HepG2 (cell line): Measurements from ENCODE around the gene SERTAD3. TPM values are rescaled to one million over a fixed set of nuclear protein-coding genes. Genes with fewer than 3 reads are reported as not detected.

ENCODE experiments used
- CEBPB ChIP-seq: IDR thresholded peaks from 2 replicates; pipeline ENCODE4 v1.6.1; 2011; ENCODE audit warnings: low read depth, low read length, improper control_type of control experiment, borderline replicate concordance
- CEBPG ChIP-seq: IDR thresholded peaks from 2 replicates; pipeline ENCODE4 v1.6.1; 2016
- CHD4 ChIP-seq: fragments of 200-600 bp; sonication (generic); IDR thresholded peaks from 2 replicates; pipeline ENCODE4 v1.7.0; 2017; ENCODE audit warnings: mild to moderate bottlenecking, low read length, borderline replicate concordance
- CREM ChIP-seq, 2 experiments: sonication (generic) in 1 of 2; formaldehyde crosslinking in 1 of 2; IDR thresholded peaks; 2 replicates each; pipeline versions ENCODE4 v1.4.0 to v1.6.1; 2016 to 2020; ENCODE audit warnings: antibody characterized with exemption in 1 of 2, mild to moderate bottlenecking in 1 of 2, missing genetic modification reagents in 1 of 2
- ETV6 ChIP-seq: sonication (generic); formaldehyde crosslinking; conservative IDR thresholded peaks from 2 replicates; pipeline ENCODE4 v1.4.0; 2020; ENCODE audit warnings: missing genetic modification reagents
- NR0B2 ChIP-seq: sonication (generic); formaldehyde crosslinking; IDR thresholded peaks from 2 replicates; pipeline ENCODE4 v1.4.0; 2020; ENCODE audit warnings: mild to moderate bottlenecking, missing genetic modification reagents
- PLSCR1 ChIP-seq: sonication (generic); formaldehyde crosslinking; IDR thresholded peaks from 2 replicates; pipeline ENCODE4 v1.5.0; 2020; ENCODE audit warnings: missing genetic modification reagents, mild to moderate bottlenecking, borderline replicate concordance
- SNRNP70 ChIP-seq: fragments of 200-400 bp; formaldehyde crosslinking; IDR thresholded peaks from 2 replicates; pipeline ENCODE4 v1.6.1; 2017; ENCODE audit warnings: mild to moderate bottlenecking, low read depth, low read length, moderate library complexity
- TBX2 ChIP-seq: sonication (generic); formaldehyde crosslinking; IDR thresholded peaks from 2 replicates; pipeline ENCODE4 v1.5.0; 2020; ENCODE audit warnings: missing genetic modification reagents, mild to moderate bottlenecking, borderline replicate concordance
- TFAP4 ChIP-seq: sonication (generic); IDR thresholded peaks from 2 replicates; pipeline ENCODE4 v1.6.1; 2016; ENCODE audit warnings: low read depth, borderline replicate concordance
- ZBTB25 ChIP-seq: IDR thresholded peaks from 2 replicates; pipeline ENCODE4 v1.6.1; 2018; ENCODE audit warnings: missing genetic modification reagents
- ZFP36L1 ChIP-seq: sonication (generic); formaldehyde crosslinking; IDR thresholded peaks from 2 replicates; pipeline ENCODE4 v1.8.0; 2022; ENCODE audit warnings: mild to moderate bottlenecking, missing genetic modification reagents, moderate library complexity
- ZNF253 ChIP-seq: sonication (generic); formaldehyde crosslinking; IDR thresholded peaks from 2 replicates; pipeline ENCODE4 v1.8.0; 2022; ENCODE audit warnings: mild to moderate bottlenecking, missing genetic modification reagents, borderline replicate concordance
- ZNF263 ChIP-seq: sonication (generic); formaldehyde crosslinking; IDR thresholded peaks from 2 replicates; pipeline ENCODE4 v1.4.0; 2020; ENCODE audit warnings: missing genetic modification reagents
- ZNF317 ChIP-seq: sonication (generic); formaldehyde crosslinking; IDR thresholded peaks from 2 replicates; pipeline ENCODE4 v1.5.0; 2020; ENCODE audit warnings: mild to moderate bottlenecking, missing genetic modification reagents
- ZNF629 ChIP-seq: sonication (generic); formaldehyde crosslinking; conservative IDR thresholded peaks from 2 replicates; pipeline ENCODE4 v1.5.0; 2020; ENCODE audit warnings: missing genetic modification reagents
- ZNF891 ChIP-seq: sonication (generic); formaldehyde crosslinking; IDR thresholded peaks from 2 replicates; pipeline ENCODE4 v1.5.0; 2020; ENCODE audit warnings: mild to moderate bottlenecking, missing genetic modification reagents
- polyA plus RNA-seq, 8 experiments: library from polyadenylated mRNA; depleted of rRNA in 3 of 8; stranded (reverse) in 7 of 8; unstranded in 1 of 8; fragments of >200 nt; fragmentation: Illumina TruSeq in 4 of 8; extraction: Trizol in 4 of 8; gene quantifications; 2 replicates each; pipeline versions ENCODE4 v1.2.1 to v1.2.3, GENCODE V29; 2011 to 2016; ENCODE audit warnings: low read depth in 4 of 8, missing spikeins in 1 of 8, mixed read lengths in 1 of 8; ENCODE audit not compliant: insufficient read depth in 1 of 8
- total RNA-seq, 5 experiments: library from RNA; depleted of rRNA; stranded (reverse); fragments of >200 nt; fragmentation: Illumina TruSeq; extraction: Trizol; gene quantifications; 2 replicates each; pipeline ENCODE4 v1.2.3, GENCODE V29; 2016; ENCODE audit warnings: low read depth in 1 of 5
- TF ChIP-seq, protein P1 (sequence below): sonication (generic); formaldehyde crosslinking; IDR thresholded peaks from 2 replicates; pipeline ENCODE4 v1.5.1; 2020; ENCODE audit warnings: mild to moderate bottlenecking, missing genetic modification reagents
- TF ChIP-seq, protein P2 (sequence below): sonication (generic); formaldehyde crosslinking; IDR thresholded peaks from 2 replicates; pipeline ENCODE4 v1.4.0; 2020; ENCODE audit warnings: mild to moderate bottlenecking, missing genetic modification reagents
- TF ChIP-seq, protein P3 (sequence below): sonication (generic); formaldehyde crosslinking; IDR thresholded peaks from 2 replicates; pipeline ENCODE4 v1.5.0; 2020; ENCODE audit warnings: missing genetic modification reagents

Gene SERTAD3
- total and polyA plus RNA-seq, 2 of the 13 experiments (the other 11 are each of a cell fraction or from before 2014, with no cell fraction given): 9.6 to 16.9 TPM

DNA sequence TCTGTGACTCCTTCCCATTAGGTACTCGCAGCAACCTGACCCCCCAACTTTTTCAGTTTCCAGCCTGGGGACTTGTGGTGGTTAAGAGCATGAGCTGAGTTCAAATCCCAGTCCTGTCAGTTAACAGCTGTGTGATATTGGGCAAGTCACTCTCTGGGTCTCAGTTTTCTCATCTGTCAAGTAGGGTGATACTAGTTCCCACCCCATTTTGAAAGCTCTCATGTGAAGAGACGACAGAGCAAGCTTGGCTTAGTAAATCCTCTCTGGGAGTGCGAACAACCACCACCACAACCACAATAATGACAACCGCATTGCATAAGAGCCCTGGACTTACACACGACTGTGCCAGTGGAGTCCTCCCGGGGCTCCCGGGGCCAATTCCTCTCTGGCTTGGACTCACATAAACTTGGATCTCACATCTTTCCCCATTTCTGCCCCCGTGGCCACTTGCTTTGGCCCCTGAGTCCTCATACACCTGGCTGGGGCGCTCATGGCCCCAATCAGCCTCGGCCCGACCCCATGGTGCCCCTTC lies 21.0 kb upstream of the SERTAD3 start (continued):
- TF ChIP-seq TFAP4 (peak; percentile 70; the same call in 1 of the 2 replicates), ZNF891 (CRISPR knock-in tag) (peak; percentile 59; the same call in 1 of the 2 replicates), ZBTB25 (CRISPR knock-in tag) (0 out of 2 replicates have a peak, but pooled peaks have one; percentile 11), ZFP36L1 (CRISPR knock-in tag) (0 out of 2 replicates have a peak, but pooled peaks have one; percentile 36), CHD4 (peak; percentile 74), ETV6 (no peak), TBX2 (CRISPR knock-in tag) (no peak), NR0B2 (peak; percentile 36; the same call in 1 of the 2 replicates), ZNF263 (CRISPR knock-in tag) (peak; percentile 76; the same call in 1 of the 2 replicates), ZNF629 (CRISPR knock-in tag) (peak; percentile 97), ZNF317 (0 out of 2 replicates have a peak, but pooled peaks have one; percentile 30), CREM (IDR thresholded peaks at IDR 0.05) (0 out of 2 replicates have a peak, but pooled peaks have one; percentile 1), CREM (CRISPR knock-in tag; IDR thresholded peaks at IDR 0.05) (no peak), CEBPG (peak; percentile 59), PLSCR1 (no peak), CEBPB (peak; percentile 70; the same call in 1 of the 2 replicates), SNRNP70 (no peak), ZNF253 (CRISPR knock-in tag) (peak; percentile 64; the same call in 1 of the 2 replicates)
- TF ChIP-seq, protein P1, sequence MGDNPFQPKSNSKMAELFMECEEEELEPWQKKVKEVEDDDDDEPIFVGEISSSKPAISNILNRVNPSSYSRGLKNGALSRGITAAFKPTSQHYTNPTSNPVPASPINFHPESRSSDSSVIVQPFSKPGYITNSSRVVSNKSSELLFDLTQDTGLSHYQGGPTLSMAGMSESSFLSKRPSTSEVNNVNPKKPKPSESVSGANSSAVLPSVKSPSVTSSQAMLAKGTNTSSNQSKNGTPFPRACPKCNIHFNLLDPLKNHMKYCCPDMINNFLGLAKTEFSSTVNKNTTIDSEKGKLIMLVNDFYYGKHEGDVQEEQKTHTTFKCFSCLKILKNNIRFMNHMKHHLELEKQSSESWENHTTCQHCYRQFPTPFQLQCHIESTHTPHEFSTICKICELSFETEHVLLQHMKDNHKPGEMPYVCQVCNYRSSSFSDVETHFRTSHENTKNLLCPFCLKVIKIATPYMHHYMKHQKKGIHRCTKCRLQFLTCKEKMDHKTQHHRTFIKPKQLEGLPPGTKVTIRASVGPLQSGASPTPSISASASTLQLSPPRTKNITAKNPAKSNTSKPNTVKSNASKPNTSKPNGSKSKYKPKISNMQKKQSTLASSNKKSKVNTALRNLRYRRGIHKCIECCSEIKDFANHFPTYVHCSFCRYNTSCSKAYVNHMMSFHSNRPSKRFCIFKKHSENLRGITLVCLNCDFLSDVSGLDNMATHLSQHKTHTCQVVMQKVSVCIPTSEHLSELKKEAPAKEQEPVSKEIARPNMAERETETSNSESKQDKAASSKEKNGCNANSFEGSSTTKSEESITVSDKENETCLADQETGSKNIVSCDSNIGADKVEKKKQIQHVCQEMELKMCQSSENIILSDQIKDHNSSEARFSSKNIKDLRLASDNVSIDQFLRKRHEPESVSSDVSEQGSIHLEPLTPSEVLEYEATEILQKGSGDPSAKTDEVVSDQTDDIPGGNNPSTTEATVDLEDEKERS (CRISPR knock-in tag): 0 out of 2 replicates have a peak, but pooled peaks have one; percentile 35
- TF ChIP-seq, protein P2, sequence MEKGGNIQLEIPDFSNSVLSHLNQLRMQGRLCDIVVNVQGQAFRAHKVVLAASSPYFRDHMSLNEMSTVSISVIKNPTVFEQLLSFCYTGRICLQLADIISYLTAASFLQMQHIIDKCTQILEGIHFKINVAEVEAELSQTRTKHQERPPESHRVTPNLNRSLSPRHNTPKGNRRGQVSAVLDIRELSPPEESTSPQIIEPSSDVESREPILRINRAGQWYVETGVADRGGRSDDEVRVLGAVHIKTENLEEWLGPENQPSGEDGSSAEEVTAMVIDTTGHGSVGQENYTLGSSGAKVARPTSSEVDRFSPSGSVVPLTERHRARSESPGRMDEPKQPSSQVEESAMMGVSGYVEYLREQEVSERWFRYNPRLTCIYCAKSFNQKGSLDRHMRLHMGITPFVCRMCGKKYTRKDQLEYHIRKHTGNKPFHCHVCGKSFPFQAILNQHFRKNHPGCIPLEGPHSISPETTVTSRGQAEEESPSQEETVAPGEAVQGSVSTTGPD (CRISPR knock-in tag): peak; percentile 69; the same call in 1 of the 2 replicates
- TF ChIP-seq, protein P3, sequence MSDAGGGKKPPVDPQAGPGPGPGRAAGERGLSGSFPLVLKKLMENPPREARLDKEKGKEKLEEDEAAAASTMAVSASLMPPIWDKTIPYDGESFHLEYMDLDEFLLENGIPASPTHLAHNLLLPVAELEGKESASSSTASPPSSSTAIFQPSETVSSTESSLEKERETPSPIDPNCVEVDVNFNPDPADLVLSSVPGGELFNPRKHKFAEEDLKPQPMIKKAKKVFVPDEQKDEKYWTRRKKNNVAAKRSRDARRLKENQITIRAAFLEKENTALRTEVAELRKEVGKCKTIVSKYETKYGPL (CRISPR knock-in tag): 0 out of 2 replicates have a peak, but pooled peaks have one; percentile 32
